CD4-positive, alpha-beta T cell treated with Interleukin-17A for 1 hour (primary cell): ENCODE results near the gene KCNC3.

ENCODE experiments used
- DNase-seq: peaks from one replicate; pipeline ENCODE4 v3.0.0-alpha.2; 2020

Gene KCNC3

GRCh38 chr19:50329146-50329925, at the start of gene KCNC3:
Gene KCNC3, minus strand, starts transcription at chr19:50329377. Its CDS starts 295 bp downstream, at chr19:50329082.
- DNase-seq: peak; percentile 95

GRCh38 chr19:50378863-50379236, 49.7 kb upstream of the KCNC3 start:
- DNase-seq: no peak

- no peak for DNase-seq
Measured at GRCh38 chr19:50378169-50378862, 49.1 kb upstream of the KCNC3 start.

- DNase-seq: no peak
Measured at GRCh38 chr19:50377517-50377916, 48.3 kb upstream of the KCNC3 start.

- DNase-seq: peak; percentile 75
Measured at GRCh38 chr19:50377051-50377461, 47.9 kb upstream of the KCNC3 start.

- DNase-seq: peak; percentile 97
Measured at GRCh38 chr19:50376166-50377050, 47.2 kb upstream of the KCNC3 start, which contains the start of gene NR1H2. Gene NR1H2, plus strand, starts transcription at chr19:50376457. Its CDS starts 1,149 bp downstream, at chr19:50377606.

GRCh38 chr19:50371914-50372475, 42.8 kb upstream of the KCNC3 start:
- no peak for DNase-seq

GRCh38 chr19:50368649-50369570, 39.7 kb upstream of the KCNC3 start:
- DNase-seq: peak; percentile 85

- no peak for DNase-seq
Measured at GRCh38 chr19:50365434-50366306, 36.5 kb upstream of the KCNC3 start, which contains the start of gene NAPSA. Gene NAPSA, minus strand, starts transcription at chr19:50365639. Its CDS starts 18 bp downstream, at chr19:50365621.

GRCh38 chr19:50362656-50363424, 33.7 kb upstream of the KCNC3 start:
- DNase-seq: no peak

- DNase-seq: no peak
Measured at GRCh38 chr19:50362030-50362412, 32.8 kb upstream of the KCNC3 start.

- peak; percentile 40 for DNase-seq
Measured at GRCh38 chr19:50361290-50362029, 32.3 kb upstream of the KCNC3 start.

GRCh38 chr19:50359328-50359818, 30.2 kb upstream of the KCNC3 start:
- peak; percentile 45 for DNase-seq

- peak; percentile 88 for DNase-seq
Measured at GRCh38 chr19:50358483-50359327, 29.5 kb upstream of the KCNC3 start.

- peak; percentile 93 for DNase-seq
Measured at GRCh38 chr19:50357178-50358100, 28.3 kb upstream of the KCNC3 start.

GRCh38 chr19:50356691-50357177, 27.6 kb upstream of the KCNC3 start:
- no peak for DNase-seq
